ENCODE results near the gene SMIM44.

GRCh38 chr19:3519126-3519525 lies 35.9 kb upstream of the SMIM44 start:
- TF ChIP-seq CTCF (IDR thresholded peaks at IDR 0.05; ENCODE audit: low read depth, low read length) (no peak), EZH2phosphoT487 (IDR thresholded peaks at IDR 0.05; ENCODE audit: low read depth) (no peak)
